ENCODE results near the gene ANKRD10. TPM values are rescaled to one million over a fixed set of nuclear protein-coding genes. Genes with fewer than 3 reads are reported as not detected.

Gene ANKRD10
- total and polyA plus RNA-seq, 2 of the 8 experiments (the other 6 are each of a cell fraction or from before 2014, with no cell fraction given), result 146 to 218 TPM

- TF ChIP-seq ATF2 (IDR thresholded peaks at IDR 0.05; ENCODE audit: low read length), result no peak
- TF ChIP-seq NANOG (IDR thresholded peaks at IDR 0.05; ENCODE audit: insufficient read depth, low read depth, low read length, poor library complexity, severe bottlenecking), result no peak
- TF ChIP-seq JUND (IDR thresholded peaks at IDR 0.05; ENCODE audit: low read length), result no peak
- TF ChIP-seq RXRA (IDR thresholded peaks at IDR 0.05; ENCODE audit: insufficient read depth, low read depth, low read length), result no peak
- no peak for TF ChIP-seq HDAC2 (IDR thresholded peaks at IDR 0.05; ENCODE audit: borderline replicate concordance in 1 of 2, low read depth in 2 of 2, low read length in 2 of 2)
These were observed 3.0 kb downstream of the ANKRD10 start (continued) for GRCh38 chr13:110911880-110912279.

Data from H1 (cell line).